ENCODE data around the gene SYTL3.
"Not testable (repeated sequence)": the region's sequence is repeated elsewhere in the genome, so short reads cannot be mapped to it uniquely, and the experiment has no call there.

SYTL3 gene

GRCh38 chr6:158778005-158778527, 128.2 kb downstream of the SYTL3 start:
- no peak for FAIRE-seq

GRCh38 chr6:158780246-158780884, 130.5 kb downstream of the SYTL3 start:
- no peak for FAIRE-seq

- FAIRE-seq = no peak
Measured at GRCh38 chr6:158780988-158781691, 131.3 kb downstream of the SYTL3 start.

DNA sequence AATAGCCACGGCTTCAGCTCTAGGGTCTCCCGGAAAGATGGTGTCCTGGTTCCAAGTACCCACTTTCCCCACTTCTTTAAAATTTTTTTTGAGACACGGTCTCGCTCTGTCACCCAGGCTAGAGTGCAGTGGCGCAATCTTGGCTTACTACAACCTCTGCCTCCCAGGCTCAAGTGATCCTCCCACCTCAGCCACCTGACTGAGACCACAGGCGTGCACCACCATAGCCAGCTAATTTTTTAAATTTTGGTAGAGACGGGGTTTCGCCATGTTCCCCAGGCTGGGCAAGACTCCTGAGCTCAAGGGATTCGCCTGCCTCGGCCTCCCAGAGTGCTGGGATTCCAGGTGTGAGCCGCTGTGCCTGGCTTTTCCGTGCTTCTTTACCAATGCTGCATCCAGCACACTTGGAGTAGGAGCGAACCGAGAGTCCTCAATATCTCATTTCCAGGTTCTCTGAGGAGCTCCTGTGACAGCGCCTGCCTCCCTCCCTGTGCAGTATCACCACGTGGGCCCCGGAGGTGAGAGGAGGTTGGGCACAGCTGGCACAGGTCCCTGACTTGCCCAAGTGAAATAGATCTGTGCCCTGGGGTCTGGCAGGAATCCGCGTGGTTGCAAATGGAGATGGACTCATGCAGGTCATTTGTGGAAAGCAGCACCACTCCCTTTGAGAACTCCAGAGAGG, 132.0 kb downstream of the SYTL3 start:
- FAIRE-seq = no peak

GRCh38 chr6:158782432-158783166, 132.7 kb downstream of the SYTL3 start:
- FAIRE-seq = no peak

DNA sequence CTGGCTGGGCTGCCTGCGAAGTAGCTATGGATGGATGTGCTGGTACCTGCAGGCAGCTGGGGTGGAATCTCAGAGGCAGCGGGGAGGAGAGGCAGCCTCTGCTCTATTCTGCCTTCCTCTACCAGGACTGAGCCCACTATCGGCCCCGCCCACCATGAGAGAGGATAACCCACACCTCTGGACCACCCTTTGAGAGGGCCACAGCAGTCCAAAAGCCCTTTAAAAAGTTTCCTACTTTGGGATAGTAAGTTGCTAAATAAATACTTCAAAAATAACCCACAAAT, 133.3 kb downstream of the SYTL3 start:
- FAIRE-seq = no peak

DNA sequence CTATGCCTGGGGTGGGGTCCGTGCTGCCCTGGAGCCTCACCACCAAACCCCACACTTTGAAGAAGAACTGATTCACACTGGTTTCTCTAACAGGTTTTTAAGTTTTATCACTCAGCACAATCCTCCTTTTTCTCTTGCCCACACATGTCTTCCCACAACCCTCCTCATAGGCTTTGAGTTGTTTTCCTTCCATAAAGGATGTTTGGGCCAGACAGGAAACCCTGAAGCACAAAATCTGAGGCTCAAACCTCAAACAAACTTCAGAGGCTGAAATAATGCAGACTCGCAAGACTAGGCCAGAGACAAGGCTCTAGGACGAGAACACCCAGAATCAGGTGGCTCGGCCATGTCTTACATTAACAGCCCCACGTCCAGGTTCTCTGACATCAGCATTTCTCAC, 134.0 kb downstream of the SYTL3 start:
- FAIRE-seq = no peak

DNA sequence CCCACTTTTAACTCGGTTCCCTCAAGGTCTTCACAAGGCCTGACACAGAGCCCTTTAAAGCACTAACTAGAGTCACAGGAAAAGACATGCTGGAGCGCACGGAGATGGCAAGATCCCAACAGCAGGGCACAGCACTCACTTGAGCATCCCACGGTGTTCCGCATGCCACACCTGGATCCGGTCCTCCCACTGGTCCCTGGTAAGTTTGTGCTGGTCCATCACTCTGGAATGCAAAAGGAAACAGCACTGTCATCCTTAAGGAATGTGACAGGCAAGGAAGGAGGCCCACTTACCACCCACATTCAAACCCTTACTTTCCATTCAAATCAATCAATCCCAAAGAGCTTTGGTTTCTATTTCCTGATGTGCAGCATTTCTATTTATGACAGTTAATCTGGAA, 134.7 kb downstream of the SYTL3 start:
- no peak for FAIRE-seq

GRCh38 chr6:158785036-158785435, 135.2 kb downstream of the SYTL3 start:
- FAIRE-seq = no peak

DNA sequence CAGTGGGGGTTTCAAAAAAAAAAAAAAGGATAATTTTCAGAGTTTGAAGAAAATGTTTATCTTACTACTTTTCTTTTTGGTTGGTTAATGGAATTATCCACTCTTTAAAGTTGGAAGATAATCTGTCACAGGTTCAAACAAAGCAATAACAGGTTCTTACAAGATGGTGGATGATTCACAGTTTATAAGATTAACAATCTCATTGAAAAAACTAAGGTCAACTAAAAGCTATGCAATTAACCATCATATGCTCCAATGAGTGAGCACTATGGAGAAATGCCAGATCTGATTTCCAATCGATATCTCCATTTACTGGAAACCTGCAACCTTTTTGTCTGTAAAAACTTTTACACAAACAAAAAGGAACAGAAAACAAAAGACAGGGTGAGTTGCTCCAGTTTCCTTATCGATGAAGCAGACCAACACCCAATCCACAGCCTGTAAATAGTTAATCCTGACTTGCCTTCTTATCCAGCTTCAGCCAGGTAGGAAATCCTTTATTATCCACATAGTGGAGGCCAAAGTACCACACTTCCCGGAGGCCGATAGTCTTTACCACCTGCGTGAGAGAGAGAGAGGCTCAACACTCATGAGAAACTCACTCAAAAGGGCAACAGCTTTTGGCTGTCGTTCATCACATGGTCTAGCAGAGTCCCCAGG, 136.9 kb downstream of the SYTL3 start:
- FAIRE-seq = no peak

GRCh38 chr6:158787395-158787794, 137.5 kb downstream of the SYTL3 start:
- FAIRE-seq = no peak

- FAIRE-seq = no peak
Measured at GRCh38 chr6:158789115-158789917, 139.5 kb downstream of the SYTL3 start.

GRCh38 chr6:158791274-158791855, 141.5 kb downstream of the SYTL3 start:
- no peak for FAIRE-seq

DNA sequence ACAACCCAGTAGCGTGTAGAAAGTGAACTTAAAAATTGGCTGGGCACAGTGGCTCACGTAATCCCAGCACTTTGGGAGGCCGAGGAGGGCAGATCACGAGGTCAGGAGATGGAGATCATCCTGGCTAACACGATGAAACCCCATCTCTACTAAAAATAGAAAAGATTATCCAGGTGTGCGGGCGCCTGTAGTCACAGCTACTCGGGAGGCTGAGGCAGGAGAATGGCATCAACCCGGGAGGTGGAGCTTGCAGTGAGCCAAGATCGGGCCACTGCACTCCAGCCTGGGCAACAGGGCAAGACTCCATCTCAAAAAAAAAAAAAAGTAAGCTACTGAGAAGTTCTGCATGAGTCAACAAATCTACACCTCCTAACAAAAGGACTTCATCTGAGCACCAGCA, 142.7 kb downstream of the SYTL3 start:
- FAIRE-seq = not testable (repeated sequence)

DNA sequence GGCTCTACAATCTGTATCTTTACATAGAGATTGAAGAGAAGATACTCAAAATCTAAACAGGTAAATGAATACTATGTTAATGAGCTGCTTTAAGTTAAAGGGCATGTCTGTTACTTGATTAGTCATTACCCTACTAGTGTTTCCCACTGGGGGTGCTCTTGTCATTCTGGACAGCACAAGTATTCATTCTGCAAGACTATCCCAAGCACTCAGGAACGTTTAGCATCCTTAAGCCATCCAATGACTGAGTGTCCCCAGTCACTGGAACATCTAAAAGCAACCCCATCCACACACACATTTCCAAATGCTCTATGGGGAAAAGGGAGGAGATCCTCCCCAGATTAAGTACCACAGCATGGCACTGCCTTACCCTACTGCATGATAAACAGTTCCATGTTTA, 143.6 kb downstream of the SYTL3 start:
- no peak for FAIRE-seq

GRCh38 chr6:158795516-158795915, 145.7 kb downstream of the SYTL3 start:
- no peak for FAIRE-seq

DNA sequence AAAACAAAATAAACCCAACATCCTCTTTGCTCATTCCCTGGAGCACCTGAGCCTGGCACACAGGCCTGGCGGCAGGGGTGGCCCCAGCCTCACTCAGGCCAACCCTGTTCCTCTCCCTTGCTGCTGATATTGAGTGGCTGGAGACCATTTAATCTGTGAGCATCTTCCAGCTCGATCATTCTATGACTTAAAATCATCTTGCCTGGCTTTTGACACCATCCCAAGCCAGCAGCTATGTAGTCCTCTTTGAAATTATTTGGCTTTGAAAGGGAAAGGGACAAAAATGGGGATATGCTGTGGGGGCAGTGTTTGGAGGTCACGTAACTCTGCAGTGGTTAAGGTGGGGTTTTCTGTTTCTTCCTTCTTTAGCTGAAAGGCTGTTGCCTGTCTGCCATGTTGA, 146.5 kb downstream of the SYTL3 start:
- no peak for FAIRE-seq

GRCh38 chr6:158797331-158798310, 147.8 kb downstream of the SYTL3 start:
- FAIRE-seq = no peak

GRCh38 chr6:158798311-158798710, 148.5 kb downstream of the SYTL3 start:
- no peak for FAIRE-seq

DNA sequence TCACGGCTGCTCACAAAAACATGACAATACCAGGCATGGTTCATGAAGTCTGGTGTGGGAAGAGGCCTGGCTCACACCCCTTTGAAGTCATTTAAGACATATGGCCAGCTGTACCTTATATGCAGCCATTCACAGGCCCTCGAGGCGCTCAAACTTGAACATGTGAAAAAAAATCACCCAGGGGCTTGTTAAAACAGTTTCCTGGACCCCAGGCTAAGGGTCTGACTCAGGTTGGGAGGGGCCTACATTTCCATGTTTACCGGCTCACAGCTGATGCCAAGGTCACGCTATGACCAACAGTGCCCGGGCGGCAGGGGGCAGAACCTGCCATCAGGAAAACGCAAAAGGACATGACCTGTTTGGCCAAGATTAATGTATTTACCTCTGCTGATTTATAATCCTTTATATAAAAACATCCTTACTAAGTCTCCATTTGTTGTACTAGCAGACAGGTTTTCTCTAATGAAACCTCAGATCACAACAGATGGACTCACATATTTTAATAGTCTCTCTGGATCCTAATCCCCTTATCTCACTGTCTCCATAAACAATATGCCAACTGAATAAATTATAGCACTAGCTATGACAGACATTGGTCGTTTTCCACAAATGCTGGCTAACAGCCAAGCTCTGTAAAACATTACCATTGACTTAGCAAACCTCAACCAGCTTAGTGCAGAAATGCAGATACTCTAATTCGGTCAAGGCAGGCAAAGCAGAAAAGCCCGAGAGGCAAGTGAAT, 149.4 kb downstream of the SYTL3 start:
- FAIRE-seq = no peak
